HepG2 (cell line): ENCODE results near the gene USP15. TPM values are rescaled to one million over a fixed set of nuclear protein-coding genes. Genes with fewer than 3 reads are reported as not detected.

Source experiments
- ATAC-seq: fragments of 200-7000 bp; cut with Tn5 transposase; 3 replicates; pipeline ENCODE4 v1.9.1; 2020; ENCODE audit warnings: mild to moderate bottlenecking, moderate library complexity
- BruUV-seq: library from RNA; stranded (reverse); fragments of 400-500 nt; replicated peaks from 2 replicates; lab custom pipeline; 2021; lab: Mats Ljungman, UMichigan
- CTCF ChIA-PET: fragments of 300-600 bp; formaldehyde crosslinking; extraction: SDS; loops from one replicate; lab custom pipeline; 2021; ENCODE audit warnings: low total read pairs, inconsistent platforms, low intra/inter-chr PET ratio; lab: Yijun Ruan, JAX
- POLR2A ChIA-PET: fragments of 350-600 bp; sonication (Branson Sonifier 250); formaldehyde crosslinking; loops from one replicate; lab custom pipeline; 2020; ENCODE audit warnings: antibody characterized with exemption, inconsistent platforms; lab: Yijun Ruan, JAX
- DNase-seq: peaks from one replicate; pipeline ENCODE4 v3.0.0-alpha.2; 2015; ENCODE audit warnings: low spot score
- FAIRE-seq: peaks from 3 replicates; lab custom pipeline; 2011; peaks lifted over from hg19 to GRCh38; lab: Jason Lieb, UNC
- H2AFZ ChIP-seq: one replicate; pipeline ENCODE4 v1.6.1; 2011; ENCODE audit warnings: low read length, inconsistent platforms
- H3K27ac ChIP-seq: fragments of 300-600 bp; 3 replicates; pipeline ENCODE4 v1.8.0; 2011; ENCODE audit warnings: mixed run types, mild to moderate bottlenecking, mixed read lengths, low read length, inconsistent platforms; ENCODE audit not compliant: insufficient read depth; ENCODE audit errors: extremely low read length
- H3K27me3 ChIP-seq, 2 experiments: fragments of 200-600 bp in 1 of 2; 2 replicates in 1 of 2; 3 replicates in 1 of 2; pipeline versions ENCODE4 v1.6.0 to v1.8.0; 2011; ENCODE audit warnings: low read length in 2 of 2, mild to moderate bottlenecking in 2 of 2, moderate library complexity in 2 of 2, inconsistent platforms in 1 of 2; ENCODE audit not compliant: insufficient read depth in 2 of 2, control insufficient read depth in 1 of 2
- H3K36me3 ChIP-seq, 2 experiments: fragments of 200-600 bp in 1 of 2; replicated peaks in 1 of 2; 2 replicates in 1 of 2; 3 replicates in 1 of 2; pipeline versions ENCODE4 v1.5.1 to v1.8.0; 2011; ENCODE audit warnings: low read length in 2 of 2, inconsistent platforms in 1 of 2; ENCODE audit not compliant: insufficient read depth in 2 of 2, control insufficient read depth in 1 of 2
- H3K4me1 ChIP-seq: 2 replicates; pipeline ENCODE4 v1.5.1; 2012; ENCODE audit warnings: low read length, inconsistent platforms; ENCODE audit not compliant: insufficient read depth
- H3K4me2 ChIP-seq: 2 replicates; pipeline ENCODE4 v1.6.0; 2011; ENCODE audit warnings: low read depth, low read length, inconsistent platforms
- H3K4me3 ChIP-seq, 3 experiments: fragments of 200-600 bp in 1 of 3; sonication (generic), shearing (Covaris generic) in 1 of 3; replicated peaks in 1 of 3; 2 replicates each; pipeline ENCODE4 v1.5.1; 2011 to 2016; ENCODE audit warnings: low read length in 3 of 3, inconsistent platforms in 2 of 3, low read depth in 2 of 3, mild to moderate bottlenecking in 2 of 3, control low read depth in 1 of 3, mixed read lengths in 1 of 3; ENCODE audit not compliant: insufficient read depth in 1 of 3
- H3K79me2 ChIP-seq: one replicate; pipeline ENCODE4 v1.6.1; 2011; ENCODE audit warnings: low read length, inconsistent platforms; ENCODE audit not compliant: insufficient read depth
- H3K9ac ChIP-seq: 2 replicates; pipeline ENCODE4 v1.6.0; 2011; ENCODE audit warnings: mild to moderate bottlenecking, low read depth, low read length, inconsistent platforms; ENCODE audit not compliant: insufficient read depth
- H3K9me3 ChIP-seq: 2 replicates; pipeline ENCODE4 v1.5.1; 2012; ENCODE audit warnings: mild to moderate bottlenecking, low read length
- H4K20me1 ChIP-seq: 2 replicates; pipeline ENCODE4 v1.6.0; 2011; ENCODE audit warnings: inconsistent platforms, mild to moderate bottlenecking, low read length, moderate library complexity; ENCODE audit not compliant: insufficient read depth
- AGO1 ChIP-seq: fragments of 200-400 bp; formaldehyde crosslinking; IDR thresholded peaks from 2 replicates; pipeline ENCODE4 v1.6.1; 2017; ENCODE audit warnings: mild to moderate bottlenecking, low read depth, low read length, moderate library complexity; ENCODE audit not compliant: poor library complexity, severe bottlenecking
- ARNT2 ChIP-seq: sonication (generic); formaldehyde crosslinking; IDR thresholded peaks from 2 replicates; pipeline ENCODE4 v1.8.0; 2022; ENCODE audit warnings: mild to moderate bottlenecking, low read depth, missing genetic modification reagents, moderate library complexity
- FIP1L1 ChIP-seq: fragments of 200-400 bp; formaldehyde crosslinking; IDR thresholded peaks from 2 replicates; pipeline ENCODE4 v1.6.1; 2018; ENCODE audit warnings: low read depth, mild to moderate bottlenecking, low read length, moderate library complexity, borderline replicate concordance; ENCODE audit not compliant: insufficient read depth
- FOXC1 ChIP-seq: sonication (generic); formaldehyde crosslinking; IDR thresholded peaks from 2 replicates; pipeline ENCODE4 v1.8.0; 2022; ENCODE audit warnings: mild to moderate bottlenecking, missing genetic modification reagents, borderline replicate concordance
- HMGA1 ChIP-seq: sonication (generic); formaldehyde crosslinking; conservative IDR thresholded peaks from 2 replicates; pipeline ENCODE4 v1.4.0; 2020; ENCODE audit warnings: missing genetic modification reagents
- KLF16 ChIP-seq, 2 experiments: sonication (generic) in 1 of 2; formaldehyde crosslinking in 1 of 2; IDR thresholded peaks; 2 replicates each; pipeline versions ENCODE4 v1.6.1 to v1.8.0; 2016 to 2023; ENCODE audit warnings: missing genetic modification reagents in 2 of 2, missing compliant biosample characterization in 1 of 2
- RORA ChIP-seq: sonication (generic); formaldehyde crosslinking; IDR thresholded peaks from 2 replicates; pipeline ENCODE4 v1.5.0; 2020; ENCODE audit warnings: mild to moderate bottlenecking, missing genetic modification reagents, moderate library complexity
- SRF ChIP-seq: IDR thresholded peaks from 2 replicates; pipeline ENCODE4 v1.6.1; 2011; ENCODE audit warnings: mild to moderate bottlenecking, low read depth, low read length, moderate library complexity
- TAF15 ChIP-seq: fragments of 200-400 bp; formaldehyde crosslinking; IDR thresholded peaks from one replicate; pipeline ENCODE4 v1.6.1; 2018; ENCODE audit warnings: mild to moderate bottlenecking, low read depth, low read length; ENCODE audit not compliant: poor library complexity, severe bottlenecking
- TCF7 ChIP-seq: sonication (generic); IDR thresholded peaks from 2 replicates; pipeline ENCODE4 v1.6.1; 2016; ENCODE audit warnings: antibody characterized with exemption, low read depth
- ZBTB1 ChIP-seq: sonication (generic); formaldehyde crosslinking; IDR thresholded peaks from 2 replicates; pipeline ENCODE4 v1.4.0; 2020; ENCODE audit warnings: missing genetic modification reagents, borderline replicate concordance
- ZFX ChIP-seq: sonication (generic); formaldehyde crosslinking; IDR thresholded peaks from 2 replicates; pipeline ENCODE4 v1.4.0; 2020; ENCODE audit warnings: mild to moderate bottlenecking, low read depth, missing genetic modification reagents, moderate library complexity
- ZNF414 ChIP-seq: sonication (generic); formaldehyde crosslinking; IDR thresholded peaks from 2 replicates; pipeline ENCODE4 v1.5.0; 2020; ENCODE audit warnings: missing genetic modification reagents
- ZNF703 ChIP-seq: sonication (generic); formaldehyde crosslinking; IDR thresholded peaks from 2 replicates; pipeline ENCODE4 v1.5.1; 2020; ENCODE audit warnings: missing genetic modification reagents, mild to moderate bottlenecking, moderate library complexity, borderline replicate concordance
- ZNF790 ChIP-seq: sonication (generic); formaldehyde crosslinking; IDR thresholded peaks from 2 replicates; pipeline ENCODE4 v1.8.0; 2022; ENCODE audit warnings: missing genetic modification reagents, mild to moderate bottlenecking, borderline replicate concordance
- WGBS: methylation state at CpG from one replicate; pipeline ENCODE4 v1.1.6; 2017; ENCODE audit warnings: low lambda C conversion rate; 5-methylcytosine and 5-hydroxymethylcytosine counted together
- in situ Hi-C: cut with HindIII; loops from 2 replicates; pipeline ENCODE4 v1.10.0; 2017; ENCODE audit warnings: low pct_unique_long_range_greater_than_20kb; ENCODE audit not compliant: extremely low pct_ligation_motif_present
- intact Hi-C: fragments of 100-400 bp; cut with micrococcal nuclease; formaldehyde crosslinking; loops from one replicate; pipeline ENCODE4 v1.10.0; 2022; ENCODE audit not compliant: unreplicated experiment
- polyA plus RNA-seq, 8 experiments: library from polyadenylated mRNA; depleted of rRNA in 3 of 8; stranded (reverse) in 7 of 8; unstranded in 1 of 8; fragments of >200 nt; fragmentation: Illumina TruSeq in 4 of 8; extraction: Trizol in 4 of 8; gene quantifications; 2 replicates each; pipeline versions ENCODE4 v1.2.1 to v1.2.3, GENCODE V29; 2011 to 2016; ENCODE audit warnings: low read depth in 4 of 8, missing spikeins in 1 of 8, mixed read lengths in 1 of 8; ENCODE audit not compliant: insufficient read depth in 1 of 8
- total RNA-seq, 5 experiments: library from RNA; depleted of rRNA; stranded (reverse); fragments of >200 nt; fragmentation: Illumina TruSeq; extraction: Trizol; gene quantifications; 2 replicates each; pipeline ENCODE4 v1.2.3, GENCODE V29; 2016; ENCODE audit warnings: low read depth in 1 of 5
- TF ChIP-seq, protein P1 (sequence below): sonication (generic); formaldehyde crosslinking; IDR thresholded peaks from 2 replicates; pipeline ENCODE4 v1.8.0; 2022; ENCODE audit warnings: missing genetic modification reagents, mild to moderate bottlenecking, borderline replicate concordance

Gene USP15
- total and polyA plus RNA-seq, 2 of the 13 experiments (the other 11 are each of a cell fraction or from before 2014, with no cell fraction given), result 17.3 to 51.7 TPM

- DNase-seq (no peak), ATAC-seq (no peak), FAIRE-seq (no peak)
- no peak overlapping the region for H3K4me2 ChIP-seq
- H3K9me3 ChIP-seq, result no peaks in the 10 kb centered on the region
- peaks cover 31% of the 10 kb centered on the region for H3K79me2 ChIP-seq
- intact Hi-C loops (no loop called here), in situ Hi-C loops (no loop called here)
- TF ChIP-seq RORA (CRISPR knock-in tag) (no peak), ZBTB1 (CRISPR knock-in tag) (no peak), ZNF790 (CRISPR knock-in tag) (no peak), HMGA1 (CRISPR knock-in tag) (no peak), ARNT2 (no peak), KLF16 (CRISPR knock-in tag; IDR thresholded peaks at IDR 0.05) (no peak)
- POLR2A ChIA-PET, result no interaction called here
- H3K27ac ChIP-seq, result no peak overlapping the region
- H4K20me1 ChIP-seq, result peaks cover 7% of the 10 kb centered on the region; the same call in 1 of the 2 replicates
- H3K27me3 ChIP-seq, result no peaks in the 10 kb centered on the region; a peak in 1 of 5 replicates
- CTCF ChIA-PET, result no interaction called here
- H3K36me3 ChIP-seq, result no peaks in the 10 kb centered on the region
- no peak overlapping the region for H2AFZ ChIP-seq
- peaks cover 24% of the 10 kb centered on the region for H3K4me1 ChIP-seq
- BruUV-seq, result no TSS peak
- no peak overlapping the region for H3K9ac ChIP-seq
- 99% methylated on average over 3 of the region's 3 CpGs for WGBS
- H3K4me3 ChIP-seq, result no peak overlapping the region
These were observed 2.0 kb upstream of the USP15 start for GRCh38 chr12:62258231-62258630.

GRCh38 chr12:62258941-62259630 is 1.1 kb upstream of the USP15 start:
- peaks cover 7% of the 10 kb centered on the region; the same call in 1 of the 2 replicates for H4K20me1 ChIP-seq
- DNase-seq, result peak; percentile 37
- ChIA-PET POLR2A (interaction anchor here (0.7 to 1.0 kb wide), 3 partner anchors 10 to 675 kb away, joined by 3 read pairs; no protein-coding TSS in a partner anchor), CTCF (interaction anchor here (0.6 kb wide), 1 partner anchor 1852 kb away, joined by 3 read pairs; no protein-coding TSS in a partner anchor)
- BruUV-seq, result no TSS peak
- no peaks in the 10 kb centered on the region for H3K9me3 ChIP-seq
- WGBS, result 43% methylated on average over 10 of the region's 10 CpGs
- H3K4me1 ChIP-seq, result peaks cover 33% of the 10 kb centered on the region
- ATAC-seq, result peak; percentile 63
- no peak for FAIRE-seq
- H3K27me3 ChIP-seq, result no peaks in the 10 kb centered on the region; a peak in 1 of 5 replicates
- H3K9ac ChIP-seq, result peak overlapping the region; percentile 93
- peaks cover 39% of the 10 kb centered on the region for H3K79me2 ChIP-seq
- peak overlapping the region; percentile 95 for H2AFZ ChIP-seq
- intact Hi-C loops (no loop called here), in situ Hi-C loops (no loop called here)
- peak overlapping the region; percentile 94 to 96 (median 95) for H3K4me3 ChIP-seq
- H3K4me2 ChIP-seq, result peak overlapping the region; percentile 69
- no peaks in the 10 kb centered on the region for H3K36me3 ChIP-seq
- peak overlapping the region; percentile 86 for H3K27ac ChIP-seq
- no peak for TF ChIP-seq TCF7
- TF ChIP-seq AGO1, result no peak
- no peak for TF ChIP-seq FIP1L1
- TF ChIP-seq ZNF414 (CRISPR knock-in tag), result no peak
- TF ChIP-seq ZNF703, result no peak
- no peak for TF ChIP-seq FOXC1 (CRISPR knock-in tag)
- no peak for TF ChIP-seq TAF15
- no peak for TF ChIP-seq ZFX (CRISPR knock-in tag)
- TF ChIP-seq, protein P1, sequence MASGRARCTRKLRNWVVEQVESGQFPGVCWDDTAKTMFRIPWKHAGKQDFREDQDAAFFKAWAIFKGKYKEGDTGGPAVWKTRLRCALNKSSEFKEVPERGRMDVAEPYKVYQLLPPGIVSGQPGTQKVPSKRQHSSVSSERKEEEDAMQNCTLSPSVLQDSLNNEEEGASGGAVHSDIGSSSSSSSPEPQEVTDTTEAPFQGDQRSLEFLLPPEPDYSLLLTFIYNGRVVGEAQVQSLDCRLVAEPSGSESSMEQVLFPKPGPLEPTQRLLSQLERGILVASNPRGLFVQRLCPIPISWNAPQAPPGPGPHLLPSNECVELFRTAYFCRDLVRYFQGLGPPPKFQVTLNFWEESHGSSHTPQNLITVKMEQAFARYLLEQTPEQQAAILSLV (CRISPR knock-in tag), result no peak
- TF ChIP-seq SRF, result no peak
